Raji (cell line): ENCODE data around the gene PNMT.

ENCODE experiments used
- POLR2A ChIP-seq: IDR thresholded peaks from 2 replicates; pipeline ENCODE4 v1.6.1; 2011; ENCODE audit warnings: low read depth, low read length, control low read depth; ENCODE audit not compliant: insufficient read depth

The PNMT gene

GRCh38 chr17:39667945-39668924 is at the start of gene PNMT:
Gene PNMT, plus strand, starts transcription at chr17:39668453. Its CDS starts 23 bp downstream, at chr17:39668476.
- TF ChIP-seq POLR2A = no peak

DNA sequence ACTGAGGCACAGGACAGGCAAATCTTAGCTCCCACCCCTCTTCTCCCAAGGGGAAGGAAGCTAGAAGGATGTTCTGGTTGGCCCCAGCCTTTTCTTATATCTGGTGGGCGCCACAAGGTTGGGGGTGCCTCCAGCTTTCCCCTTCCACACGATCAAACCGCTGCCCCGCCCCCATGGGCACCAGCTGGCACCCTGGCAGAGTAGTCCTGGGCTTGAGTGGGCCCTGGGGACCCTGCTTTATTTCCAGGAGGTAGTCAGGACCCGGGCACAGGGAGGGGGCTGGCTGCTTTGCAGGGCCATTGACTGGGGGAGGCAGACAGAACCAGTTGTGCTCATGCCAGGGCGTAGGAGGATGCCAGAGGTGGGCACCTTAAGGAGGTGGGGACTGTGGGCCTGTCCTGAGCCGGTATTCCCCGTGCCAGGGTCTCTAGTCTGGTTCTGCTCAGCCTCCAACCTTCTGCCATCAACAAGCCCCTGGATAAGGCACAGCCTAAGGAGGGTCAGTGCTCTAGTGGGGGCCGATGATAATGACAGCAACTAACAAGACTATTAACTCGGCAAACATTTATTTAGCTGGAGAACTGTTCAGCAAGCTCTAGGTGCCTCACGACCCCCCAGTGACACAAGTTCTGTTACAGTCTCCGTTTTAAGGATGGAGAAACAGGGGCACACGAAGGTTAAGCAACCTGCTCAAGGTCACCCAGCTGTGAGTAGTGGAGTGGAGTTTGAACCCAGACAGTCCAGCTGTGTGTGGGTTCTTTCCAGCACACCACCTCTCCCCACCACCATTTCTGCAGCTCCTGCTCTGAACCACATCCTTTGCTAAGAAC is 49.1 kb upstream of the PNMT start:
- no peak for TF ChIP-seq POLR2A

- no peak for TF ChIP-seq POLR2A
Measured at GRCh38 chr17:39619786-39620101, 48.5 kb upstream of the PNMT start.

DNA sequence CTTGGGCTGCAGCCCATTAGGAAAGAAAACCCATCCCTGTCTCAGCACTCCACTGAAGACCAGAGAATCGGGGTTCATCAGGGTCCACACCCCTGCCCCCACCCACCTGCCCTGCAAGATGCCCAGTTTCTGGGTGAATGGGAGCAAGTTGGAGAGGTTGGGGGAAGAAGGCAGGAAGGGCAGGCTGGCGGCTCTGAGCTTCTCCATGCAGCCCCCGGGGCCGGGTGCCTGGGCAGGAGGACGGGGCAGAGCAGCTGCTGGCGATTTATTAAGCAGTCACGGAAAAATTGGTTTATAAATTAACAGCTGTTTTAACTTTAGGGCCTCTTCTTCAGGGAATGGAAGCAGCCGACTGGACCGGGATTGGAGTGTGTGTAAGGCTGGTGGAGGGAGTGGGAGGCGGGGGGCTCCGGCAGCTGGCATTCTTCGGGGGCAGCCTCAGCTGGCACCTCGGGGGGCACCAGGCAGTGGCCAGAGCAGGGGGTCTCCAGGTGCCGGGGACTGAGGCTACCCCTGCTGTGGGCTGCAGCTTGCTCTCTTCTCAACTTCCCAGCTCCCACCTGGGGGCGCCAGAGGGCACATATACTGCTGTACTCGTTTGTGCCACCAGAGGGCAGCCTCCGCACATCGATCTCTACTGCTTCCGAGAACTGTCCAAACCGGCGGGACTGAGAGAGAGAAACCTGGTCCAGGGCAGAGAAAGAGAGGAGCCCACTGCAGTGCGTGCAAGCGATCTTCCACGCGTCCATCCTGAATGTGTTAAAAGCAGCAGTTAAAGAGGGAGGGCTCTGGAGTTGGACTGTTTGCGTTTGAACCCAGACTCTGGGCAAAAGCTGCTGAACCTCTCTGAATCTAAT is 46.5 kb upstream of the PNMT start:
- peak; percentile 39; the same call in 1 of the 2 replicates for TF ChIP-seq POLR2A

DNA sequence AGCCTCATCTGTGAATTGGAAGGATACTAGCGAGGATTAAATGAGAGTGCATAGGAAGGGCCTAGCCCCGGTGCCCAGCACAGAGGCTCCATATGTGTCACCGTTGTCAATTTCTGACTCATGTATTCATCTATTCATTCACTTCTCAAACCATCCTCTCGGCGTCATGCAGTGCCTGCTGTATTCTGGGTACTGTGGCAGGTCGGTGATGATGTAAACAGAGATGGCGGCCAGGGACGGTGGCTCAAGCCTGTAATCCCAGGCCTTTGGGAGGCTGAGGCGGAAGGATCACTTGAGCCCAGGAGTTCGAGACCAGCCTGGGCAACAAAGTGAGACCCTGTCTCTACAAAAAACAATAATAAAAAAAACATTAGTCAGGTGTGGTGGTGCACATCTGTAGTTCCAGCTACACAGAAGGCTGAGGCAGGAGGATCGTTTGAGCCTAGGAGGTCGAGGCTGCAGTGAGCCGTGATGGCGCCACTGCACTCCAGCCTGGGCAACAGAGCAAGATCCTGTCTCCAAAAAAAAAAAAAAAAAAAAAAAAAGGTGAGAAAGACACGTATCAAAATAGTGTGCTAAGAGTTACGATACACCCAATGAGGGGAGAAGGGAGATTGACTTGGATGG is 45.8 kb upstream of the PNMT start:
- no peak for TF ChIP-seq POLR2A

DNA sequence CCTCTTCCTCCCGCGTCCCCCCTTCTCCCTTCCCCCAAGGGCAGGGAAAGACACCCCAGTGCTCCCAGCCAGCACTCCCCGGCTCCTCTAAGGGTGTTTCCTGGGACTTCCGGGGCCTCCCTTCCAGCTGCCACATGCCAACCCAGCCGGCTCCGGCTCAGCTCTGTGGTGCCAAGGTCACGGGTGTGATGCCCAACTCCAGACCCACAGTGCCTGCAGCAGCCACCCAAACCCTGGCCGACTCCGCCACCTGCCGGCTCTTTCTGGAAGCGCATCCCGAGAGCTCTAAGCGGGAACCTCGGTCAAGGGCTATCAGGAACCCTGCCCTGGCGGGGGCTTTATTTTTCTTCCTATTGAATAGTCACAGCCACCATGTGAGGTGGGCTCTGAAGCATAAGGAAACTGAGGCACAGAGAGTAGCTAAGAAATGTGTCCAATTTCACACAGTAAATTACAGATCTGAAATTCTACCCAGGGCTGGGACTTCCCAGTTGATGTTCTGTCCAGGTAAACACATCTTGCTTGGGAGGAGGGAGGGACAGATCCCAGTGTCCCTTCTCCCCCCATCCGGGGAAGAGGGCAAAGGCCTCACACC is 44.8 kb upstream of the PNMT start:
- no peak for TF ChIP-seq POLR2A

DNA sequence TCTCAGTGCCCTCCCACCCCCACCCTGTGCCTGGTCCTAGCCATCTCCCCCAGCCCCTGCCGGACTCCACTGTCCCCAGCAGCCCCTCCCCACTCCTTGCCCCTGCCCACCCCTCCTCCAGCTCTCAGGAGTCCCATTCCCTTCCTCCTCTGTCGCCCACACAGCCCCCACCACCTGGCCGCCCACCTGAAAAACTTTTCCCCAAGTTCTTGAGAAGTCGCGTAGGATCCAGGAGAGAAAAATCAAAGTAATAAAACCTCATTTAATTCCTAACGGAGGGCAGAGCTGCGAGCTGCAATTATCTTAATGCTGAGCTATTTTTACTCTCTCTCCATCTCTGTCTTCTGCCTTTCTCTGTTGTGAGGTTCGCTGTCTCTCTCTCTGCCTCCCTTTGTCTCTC is 43.9 kb upstream of the PNMT start:
- TF ChIP-seq POLR2A = no peak

GRCh38 chr17:39625198-39625785 is 43.0 kb upstream of the PNMT start:
- no peak for TF ChIP-seq POLR2A

DNA sequence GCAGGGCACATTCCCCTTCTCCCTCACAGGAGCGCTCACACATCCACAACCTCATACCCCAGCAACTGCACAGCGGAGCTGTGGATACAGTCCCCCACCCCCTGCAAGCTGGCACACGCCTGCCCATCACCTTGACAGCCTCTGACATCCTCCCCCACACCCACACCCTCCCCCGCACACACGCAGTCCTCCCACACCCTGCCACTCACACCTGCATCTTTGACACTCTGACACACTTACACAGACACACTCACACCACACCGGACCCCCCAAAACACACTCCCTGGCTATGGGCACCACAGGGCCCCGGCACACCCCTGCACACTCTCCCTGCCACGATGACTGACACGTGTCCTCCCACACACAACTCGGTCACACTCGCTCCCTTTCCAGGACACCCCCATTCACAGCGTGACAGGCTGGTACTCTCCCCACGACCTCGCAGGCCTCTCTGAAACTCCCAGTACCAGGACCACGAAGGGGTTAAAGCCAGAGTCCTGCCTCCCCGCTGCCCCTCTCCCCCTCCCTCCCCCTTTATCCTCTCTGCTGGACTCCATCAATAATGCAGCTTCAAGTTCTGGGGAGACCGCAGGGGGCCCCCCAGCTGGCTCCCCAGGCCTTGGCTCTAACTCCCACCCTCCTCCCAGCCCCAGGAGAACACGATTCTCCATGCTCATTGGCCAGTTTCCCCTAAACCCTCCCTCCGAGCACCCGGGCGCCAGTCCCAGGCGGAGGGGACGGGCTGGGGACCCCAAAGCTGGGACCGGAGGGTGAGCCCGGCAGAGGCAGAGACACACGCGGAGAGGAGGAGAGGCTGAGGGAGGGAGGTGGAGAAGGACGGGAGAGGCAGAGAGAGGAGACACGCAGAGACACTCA is 41.8 kb upstream of the PNMT start, which contains the start of gene PPP1R1B:
PPP1R1B (plus strand) TSS at position 782 of the 876 bp plus-strand sequence. CDS start 441 bp downstream, outside the sequence.
- TF ChIP-seq POLR2A = no peak

- TF ChIP-seq POLR2A = no peak
Measured at GRCh38 chr17:39627047-39627711, 41.1 kb upstream of the PNMT start.

DNA sequence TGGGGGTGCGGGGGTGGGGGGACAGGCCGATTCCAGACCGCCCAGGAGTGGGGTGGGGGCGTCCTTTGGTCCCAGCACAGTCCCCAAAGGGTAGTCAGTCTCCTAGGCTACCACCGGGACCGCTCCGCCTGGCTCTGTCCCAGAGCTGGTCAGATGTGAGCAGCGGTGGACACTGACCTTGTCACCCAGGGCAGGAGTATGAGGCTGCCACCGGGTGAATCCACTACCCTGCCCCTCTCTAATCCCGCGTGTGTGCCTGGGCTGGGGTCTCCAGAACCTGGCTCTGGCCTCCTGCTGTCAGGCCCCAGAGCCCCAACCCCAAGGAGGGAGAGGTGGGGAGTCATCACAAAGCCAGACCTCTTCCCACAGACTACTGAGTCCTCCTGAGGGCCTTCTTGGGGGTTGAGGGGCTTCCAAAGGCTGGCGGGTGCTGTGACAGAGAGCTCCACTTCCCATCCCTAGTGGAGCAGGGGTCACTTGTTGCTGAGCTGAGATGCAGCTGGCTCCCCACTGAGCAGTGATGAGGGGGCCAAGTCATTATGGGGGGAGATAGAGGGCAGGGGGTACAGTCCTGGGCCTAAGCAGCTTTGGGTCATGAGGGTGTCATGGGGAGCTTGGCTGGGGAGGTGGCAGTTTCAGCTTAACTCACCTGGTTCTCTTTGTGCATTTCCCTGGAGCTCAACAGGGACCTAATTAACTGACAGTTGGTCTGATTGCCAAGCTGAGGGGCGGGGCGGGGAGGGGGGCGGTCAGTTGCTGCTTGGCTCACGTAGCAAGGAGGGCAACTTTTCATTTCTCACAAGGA is 40.3 kb upstream of the PNMT start:
- no peak for TF ChIP-seq POLR2A

- no peak for TF ChIP-seq POLR2A
Measured at GRCh38 chr17:39628655-39629493, 39.4 kb upstream of the PNMT start.
